Mucosa of descending colon (tissue), 3 donors: ENCODE measurements around the gene MUC16. TPM values are rescaled to one million over a fixed set of nuclear protein-coding genes. Genes with fewer than 3 reads are reported as not detected.

Experiments used
- ATAC-seq: fragments of 200-7000 bp; cut with Tn5 transposase; one replicate; pipeline ENCODE4 v1.9.1; 2020; ENCODE audit warnings: mild to moderate bottlenecking, moderate library complexity
- DNase-seq, 3 donors: peaks; one replicate each; pipeline ENCODE4 v3.0.0-alpha.2; 2020
- H3K36me3 ChIP-seq: fragments of 200-600 bp; one replicate; pipeline ENCODE4 v1.8.0; 2021; ENCODE audit warnings: low read depth, mild to moderate bottlenecking
- H3K4me1 ChIP-seq: fragments of 200-600 bp; one replicate; pipeline ENCODE4 v1.8.0; 2021; ENCODE audit warnings: low read depth, mild to moderate bottlenecking
- H3K4me3 ChIP-seq: fragments of 200-600 bp; one replicate; pipeline ENCODE4 v1.8.0; 2021; ENCODE audit warnings: mild to moderate bottlenecking
- H3K9me3 ChIP-seq: fragments of 200-600 bp; one replicate; pipeline ENCODE4 v1.8.0; 2021; ENCODE audit warnings: mild to moderate bottlenecking
- intact Hi-C, 2 donors: fragments of 100-400 bp; cut with DNase I in 1 of 2; cut with micrococcal nuclease in 1 of 2; formaldehyde crosslinking; loops; one replicate each; pipeline versions ENCODE4 v1.11.0 to v1.11.1; 2022; cut with DNase I, micrococcal nuclease
- total RNA-seq, 3 donors: library from RNA; stranded (reverse); fragmentation: NEBNext Ultra II Directional in 2 of 3; extraction: Animal tissue kit (Norgen Biotek cat#: 25700) in 2 of 3; gene quantifications; one replicate each; pipeline versions ENCODE4 v1.2.1 to v1.2.4, GENCODE V29; 2021 to 2023
- TF ChIP-seq, protein P1 (sequence below): fragments of 200-600 bp; IDR thresholded peaks from one replicate; pipeline ENCODE4 v1.8.0; 2022; ENCODE audit warnings: antibody characterized with exemption, mild to moderate bottlenecking
- donor health status: DM: no; HTN: no; CAD: no; lungs with moderate emphysema.
- donor health status: DM: no; HTN: no; CAD: no.
- donor health status: DM: no; HTN: yes; CAD: no.

The MUC16 gene
- total RNA-seq, 3 donors from 2014 or later = under 0.01 TPM; not detected in 1

DNA sequence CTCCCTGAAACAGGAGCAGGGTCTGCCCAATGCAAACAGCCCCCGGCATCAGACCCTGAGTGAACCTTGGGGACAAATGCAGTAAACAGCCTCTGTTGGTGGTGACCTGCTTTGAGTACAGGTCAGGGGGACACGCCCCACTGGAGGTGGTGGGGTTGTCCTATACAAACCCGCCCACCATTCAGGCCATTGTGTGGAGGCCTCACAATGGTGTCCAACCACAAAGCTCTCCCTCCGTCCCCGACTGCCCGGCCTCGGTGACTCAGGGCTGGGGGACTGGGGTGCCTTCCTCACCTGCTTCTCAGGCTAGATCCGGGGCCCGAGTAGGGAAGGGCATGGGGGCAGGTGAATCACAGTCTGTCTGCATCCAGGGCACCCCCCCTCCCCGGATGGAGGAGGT is 1.5 kb downstream of the MUC16 start:
- TF ChIP-seq, protein P1, sequence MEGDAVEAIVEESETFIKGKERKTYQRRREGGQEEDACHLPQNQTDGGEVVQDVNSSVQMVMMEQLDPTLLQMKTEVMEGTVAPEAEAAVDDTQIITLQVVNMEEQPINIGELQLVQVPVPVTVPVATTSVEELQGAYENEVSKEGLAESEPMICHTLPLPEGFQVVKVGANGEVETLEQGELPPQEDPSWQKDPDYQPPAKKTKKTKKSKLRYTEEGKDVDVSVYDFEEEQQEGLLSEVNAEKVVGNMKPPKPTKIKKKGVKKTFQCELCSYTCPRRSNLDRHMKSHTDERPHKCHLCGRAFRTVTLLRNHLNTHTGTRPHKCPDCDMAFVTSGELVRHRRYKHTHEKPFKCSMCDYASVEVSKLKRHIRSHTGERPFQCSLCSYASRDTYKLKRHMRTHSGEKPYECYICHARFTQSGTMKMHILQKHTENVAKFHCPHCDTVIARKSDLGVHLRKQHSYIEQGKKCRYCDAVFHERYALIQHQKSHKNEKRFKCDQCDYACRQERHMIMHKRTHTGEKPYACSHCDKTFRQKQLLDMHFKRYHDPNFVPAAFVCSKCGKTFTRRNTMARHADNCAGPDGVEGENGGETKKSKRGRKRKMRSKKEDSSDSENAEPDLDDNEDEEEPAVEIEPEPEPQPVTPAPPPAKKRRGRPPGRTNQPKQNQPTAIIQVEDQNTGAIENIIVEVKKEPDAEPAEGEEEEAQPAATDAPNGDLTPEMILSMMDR = no peak
- Histone ChIP-seq H3K9me3 (no peaks in the 10 kb centered on the region), H3K4me1 (no peaks in the 10 kb centered on the region), H3K4me3 (no peak overlapping the region), H3K36me3 (no peaks in the 10 kb centered on the region)
- intact Hi-C loops = no loop called here
- ATAC-seq = no peak
- no peak for DNase-seq

DNA sequence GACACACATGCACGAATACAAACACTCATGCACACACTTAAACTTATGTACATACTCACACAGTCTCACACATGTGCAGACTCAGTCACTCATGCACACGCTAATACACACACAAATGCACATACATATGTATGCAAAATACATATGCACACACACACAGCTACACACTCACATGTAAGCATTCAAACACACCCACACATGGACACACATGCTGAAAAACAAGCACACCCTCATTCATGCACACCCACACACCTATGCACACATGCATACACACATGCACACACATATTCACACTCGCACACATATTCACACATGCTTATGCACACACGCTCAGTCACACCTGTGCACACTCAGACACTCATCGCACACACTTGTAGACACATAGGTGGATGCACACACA is 9.3 kb downstream of the MUC16 start:
- no peaks in the 10 kb centered on the region for H3K4me1 ChIP-seq
- intact Hi-C loops = no loop called here
- no peak overlapping the region for H3K4me3 ChIP-seq
- no peaks in the 10 kb centered on the region for H3K9me3 ChIP-seq
- no peak for DNase-seq
- H3K36me3 ChIP-seq = no peaks in the 10 kb centered on the region
- TF ChIP-seq, protein P1 = no peak
- no peak for ATAC-seq

DNA sequence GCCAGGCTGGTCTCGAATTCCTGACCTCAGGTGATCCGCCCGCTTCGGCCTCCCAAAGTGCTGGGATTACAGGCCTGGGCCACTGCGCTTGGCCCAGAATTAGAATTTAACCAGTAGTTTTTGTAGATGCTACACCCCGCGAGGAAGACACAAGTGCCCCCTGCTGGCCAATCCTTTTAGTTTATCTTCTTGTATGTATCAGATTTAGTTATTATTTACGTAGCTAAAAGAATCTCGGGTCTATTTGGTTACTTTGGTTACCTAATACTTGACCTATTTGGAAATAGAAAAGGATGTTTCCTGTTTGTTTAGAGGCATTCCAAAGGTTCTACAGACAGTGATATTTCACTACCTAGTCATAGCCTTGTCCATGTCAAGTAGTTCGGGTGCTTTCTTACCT is 22.0 kb downstream of the MUC16 start:
- intact Hi-C loops = no loop called here
- DNase-seq (peak in 1 of 3 donors; percentile 14), ATAC-seq (no peak)
- no peaks in the 10 kb centered on the region for H3K9me3 ChIP-seq
- H3K4me1 ChIP-seq = no peaks in the 10 kb centered on the region
- TF ChIP-seq, protein P1 = no peak
- H3K4me3 ChIP-seq = no peak overlapping the region
- no peaks in the 10 kb centered on the region for H3K36me3 ChIP-seq

DNA sequence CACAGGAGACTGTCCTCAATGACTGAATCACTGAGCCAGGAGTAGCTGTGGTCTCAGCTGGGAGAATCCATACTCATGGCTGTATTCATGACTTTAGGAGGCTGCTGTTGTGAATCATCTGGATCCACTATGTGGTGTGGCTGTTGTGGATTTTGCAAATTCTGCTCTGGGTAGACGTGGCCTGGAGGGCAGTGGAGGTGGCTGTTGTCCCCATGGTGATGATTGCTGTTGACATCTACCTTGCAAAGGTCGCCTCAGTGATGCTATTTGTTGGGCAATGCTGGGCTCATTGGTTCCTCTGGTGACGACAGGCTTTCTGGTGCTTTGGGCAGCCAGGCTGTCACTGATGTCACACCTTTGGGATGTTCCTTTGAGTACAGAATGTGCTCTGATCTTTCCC is 23.9 kb downstream of the MUC16 start:
- H3K4me3 ChIP-seq = no peak overlapping the region
- intact Hi-C loops = no loop called here
- H3K4me1 ChIP-seq = no peaks in the 10 kb centered on the region
- no peak for ATAC-seq
- H3K36me3 ChIP-seq = no peaks in the 10 kb centered on the region
- TF ChIP-seq, protein P1 = no peak
- DNase-seq = no peak
- H3K9me3 ChIP-seq = no peaks in the 10 kb centered on the region

DNA sequence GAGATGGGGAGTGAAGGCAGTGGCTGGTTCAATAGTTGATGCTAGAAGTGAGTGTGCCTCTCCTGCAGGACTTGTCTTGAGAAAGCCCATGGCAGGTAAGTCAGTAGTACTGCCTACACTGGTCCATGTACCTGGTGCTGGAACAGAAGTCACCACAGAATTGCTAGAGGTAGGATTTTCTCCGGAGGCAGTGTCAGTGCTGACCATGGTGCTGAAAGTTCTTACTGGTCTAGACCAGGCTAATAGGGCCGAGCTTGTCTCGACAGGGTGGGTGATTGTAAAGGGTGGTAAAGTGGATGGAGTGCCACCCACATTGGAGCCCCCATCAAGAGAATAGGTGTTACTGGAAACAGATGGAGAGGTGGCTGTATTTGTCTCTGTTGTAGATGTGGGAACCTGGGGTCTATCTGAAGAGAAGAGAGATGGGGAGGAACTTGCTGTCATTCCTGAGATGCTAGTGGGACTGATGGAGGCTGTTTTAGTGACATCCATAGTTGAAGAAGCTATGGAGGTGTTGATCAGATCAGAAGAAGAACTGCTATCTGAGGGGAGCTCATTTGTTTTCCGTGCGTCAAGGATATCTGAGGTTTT is 36.6 kb downstream of the MUC16 start:
- ATAC-seq (no peak), DNase-seq (peak in 1 of 3 donors; percentile 7)
- no peak overlapping the region for H3K4me3 ChIP-seq
- no peaks in the 10 kb centered on the region for H3K4me1 ChIP-seq
- no peaks in the 10 kb centered on the region for H3K36me3 ChIP-seq
- TF ChIP-seq, protein P1 = no peak
- H3K9me3 ChIP-seq = no peaks in the 10 kb centered on the region
- intact Hi-C loops = no loop called here

DNA sequence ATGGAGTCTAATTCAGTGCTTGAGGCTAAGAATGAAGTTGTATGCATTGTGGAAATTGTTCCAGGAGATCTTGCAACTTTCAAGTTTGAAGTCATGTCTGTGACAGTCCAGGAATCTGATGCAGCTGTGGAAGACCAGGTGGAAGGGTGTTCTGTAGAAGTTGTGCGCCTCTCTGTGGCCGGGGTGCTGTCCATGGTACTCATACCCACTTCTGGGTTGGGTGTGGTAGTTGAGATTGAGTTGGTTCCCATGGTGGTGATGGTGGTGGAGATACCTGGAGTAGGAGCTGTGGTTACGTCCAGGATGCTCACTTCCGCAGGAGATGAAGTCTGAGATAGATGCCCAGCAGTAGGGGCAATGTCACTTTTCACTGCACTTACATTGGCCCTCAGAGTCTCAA is 44.3 kb downstream of the MUC16 start:
- H3K9me3 ChIP-seq = no peaks in the 10 kb centered on the region
- intact Hi-C loops = no loop called here
- DNase-seq (no peak), ATAC-seq (no peak)
- H3K36me3 ChIP-seq = no peaks in the 10 kb centered on the region
- H3K4me1 ChIP-seq = no peaks in the 10 kb centered on the region
- H3K4me3 ChIP-seq = no peak overlapping the region
- TF ChIP-seq, protein P1 = no peak
